OCI-LY3 (cell line): ENCODE data around the gene CYTH4.

ENCODE experiments used
- H2AFZ ChIP-seq: fragments of 200-600, 300-600 bp; shearing (Covaris generic); 2 replicates; pipeline ENCODE4 v1.6.0; 2014; ENCODE audit warnings: antibody characterized with exemption, low read depth, low read length
- H3K27ac ChIP-seq: fragments of 200-600, 300-600 bp; sonication (generic); 2 replicates; pipeline ENCODE4 v1.5.1; 2014; ENCODE audit warnings: mild to moderate bottlenecking, low read length, moderate library complexity, mixed read lengths
- H3K27me3 ChIP-seq: fragments of 200-600, 300-600 bp; sonication (generic); 2 replicates; pipeline ENCODE4 v1.6.1; 2014; ENCODE audit warnings: low read depth, low read length, mixed read lengths
- H3K36me3 ChIP-seq: fragments of 200-600, 300-600 bp; sonication (generic); replicated peaks from 2 replicates; pipeline ENCODE3; 2014; ENCODE audit warnings: low read depth, low read length, mixed read lengths
- H3K4me1 ChIP-seq: fragments of 300-600, 200-600 bp; sonication (generic); 2 replicates; pipeline ENCODE4 v1.6.1; 2014; ENCODE audit warnings: low read length, mixed read lengths
- H3K4me2 ChIP-seq: fragments of 200-600, 300-600 bp; sonication (generic); 2 replicates; pipeline ENCODE4 v1.6.1; 2014; ENCODE audit warnings: low read length, mixed read lengths
- H3K4me3 ChIP-seq: fragments of 300-600, 200-600 bp; sonication (generic); 2 replicates; pipeline ENCODE4 v1.5.1; 2014; ENCODE audit warnings: antibody characterized with exemption, mild to moderate bottlenecking, low read length, moderate library complexity
- H3K79me2 ChIP-seq: fragments of 300-600, 200-600 bp; shearing (Covaris generic); 2 replicates; pipeline ENCODE4 v1.6.1; 2014; ENCODE audit warnings: mild to moderate bottlenecking, low read length, mixed read lengths
- H3K9ac ChIP-seq: fragments of 300-600, 200-600 bp; shearing (Covaris generic); 2 replicates; pipeline ENCODE4 v1.6.0; 2014; ENCODE audit warnings: mild to moderate bottlenecking, low read length, moderate library complexity
- H3K9me3 ChIP-seq: fragments of 200-600, 300-600 bp; shearing (Covaris generic); 2 replicates; pipeline ENCODE4 v1.6.1; 2014; ENCODE audit warnings: low read length, mixed read lengths; ENCODE audit not compliant: insufficient read depth
- H4K20me1 ChIP-seq: fragments of 200-600, 300-600 bp; sonication (generic); 2 replicates; pipeline ENCODE4 v1.6.1; 2016; ENCODE audit warnings: low read length, mixed read lengths; ENCODE audit not compliant: insufficient read depth
- CTCF ChIP-seq: fragments of 200-600, 300-600 bp; sonication (generic); IDR thresholded peaks from 2 replicates; pipeline ENCODE4 v1.5.1; 2014; ENCODE audit warnings: antibody characterized with exemption, low read length, low read depth
- EZH2phosphoT487 ChIP-seq: fragments of 200-600 bp; shearing (Covaris generic); IDR thresholded peaks from 2 replicates; pipeline ENCODE4 v1.6.1; 2018; ENCODE audit warnings: antibody characterized with exemption, mixed run types, low read depth

CYTH4 gene

DNA sequence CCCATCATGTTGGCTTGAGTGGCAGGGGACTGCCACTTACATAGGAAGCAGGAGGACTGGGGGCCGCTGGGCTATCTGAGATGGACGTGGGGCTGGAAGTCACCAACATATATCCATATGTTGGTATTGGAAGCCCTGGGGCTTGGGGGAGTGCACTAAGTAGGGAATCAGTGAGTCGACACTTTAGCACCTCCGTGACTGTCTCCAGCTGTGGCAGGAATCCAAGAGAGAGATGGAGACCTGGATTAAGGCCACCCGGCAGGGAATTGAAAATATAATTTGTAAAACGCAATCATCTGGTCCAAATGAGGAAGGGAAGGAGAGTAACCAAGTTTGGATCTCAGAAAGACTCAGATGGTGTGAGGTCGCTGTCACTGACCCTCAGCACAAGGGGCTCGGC lies 76.6 kb downstream of the CYTH4 start:
- H2AFZ ChIP-seq = no peak overlapping the region

GRCh38 chr22:37362621-37363020 lies 80.3 kb downstream of the CYTH4 start:
- peaks cover 17% of the 10 kb centered on the region for H3K27me3 ChIP-seq
- no peaks in the 10 kb centered on the region for H4K20me1 ChIP-seq
- no peak overlapping the region for H3K27ac ChIP-seq
- H3K9ac ChIP-seq = no peak overlapping the region
- H3K36me3 ChIP-seq = no peaks in the 10 kb centered on the region
- H3K4me3 ChIP-seq = no peak overlapping the region
- TF ChIP-seq EZH2phosphoT487 = no peak
- TF ChIP-seq CTCF = no peak
- H2AFZ ChIP-seq = no peak overlapping the region
- no peaks in the 10 kb centered on the region for H3K9me3 ChIP-seq
- no peaks in the 10 kb centered on the region for H3K79me2 ChIP-seq
- H3K4me1 ChIP-seq = peaks cover 9% of the 10 kb centered on the region
- no peak overlapping the region for H3K4me2 ChIP-seq

More for the DNA sequence above, 76.6 kb downstream of the CYTH4 start:
- H3K4me2 ChIP-seq = no peak overlapping the region
- H3K27ac ChIP-seq = no peak overlapping the region
- H3K4me3 ChIP-seq = no peak overlapping the region
- no peaks in the 10 kb centered on the region for H3K4me1 ChIP-seq
- no peaks in the 10 kb centered on the region for H4K20me1 ChIP-seq
- H3K36me3 ChIP-seq = no peaks in the 10 kb centered on the region
- no peaks in the 10 kb centered on the region for H3K79me2 ChIP-seq
- no peaks in the 10 kb centered on the region for H3K9me3 ChIP-seq
- TF ChIP-seq CTCF = no peak
- no peak for TF ChIP-seq EZH2phosphoT487
- no peak overlapping the region for H3K9ac ChIP-seq
- peaks cover 17% of the 10 kb centered on the region for H3K27me3 ChIP-seq

DNA sequence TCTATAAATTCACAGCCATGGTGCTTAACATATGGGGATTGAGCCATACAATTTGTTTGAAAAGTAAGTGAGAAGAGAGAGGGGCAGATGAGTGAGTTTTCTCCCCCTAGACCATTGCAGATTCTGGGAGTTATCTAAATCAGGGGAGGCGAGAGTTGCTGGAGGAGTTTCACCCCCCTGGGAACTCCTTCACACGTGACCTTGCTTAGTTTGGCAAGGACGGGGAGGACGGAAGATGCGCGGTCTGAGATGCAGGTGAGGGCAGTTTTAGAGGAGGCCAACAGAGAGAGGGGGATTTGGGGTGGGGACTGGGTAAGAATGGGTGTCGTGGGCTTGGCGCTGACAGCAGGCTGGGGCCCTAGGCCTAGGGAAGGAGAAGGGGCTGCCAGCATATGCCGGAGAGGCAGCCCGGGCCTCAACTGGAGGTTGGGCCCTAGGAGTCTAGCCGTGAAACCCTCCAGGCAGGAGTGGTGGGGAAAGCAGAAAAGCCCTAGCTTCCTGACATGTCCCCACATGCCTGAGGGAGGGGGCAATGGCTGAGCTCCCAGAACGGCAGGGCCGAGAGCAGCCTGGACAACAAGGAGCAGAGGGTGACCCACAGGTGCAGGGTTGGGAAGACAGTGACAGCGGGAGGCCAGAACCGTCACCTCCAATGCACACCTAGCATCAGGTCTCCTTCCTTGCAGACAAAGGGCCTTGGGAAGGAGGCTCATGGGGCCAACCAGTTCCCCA lies 81.1 kb downstream of the CYTH4 start:
- no peak overlapping the region for H3K27ac ChIP-seq
- no peaks in the 10 kb centered on the region for H4K20me1 ChIP-seq
- peaks cover 17% of the 10 kb centered on the region for H3K27me3 ChIP-seq
- H3K79me2 ChIP-seq = no peaks in the 10 kb centered on the region
- H3K4me2 ChIP-seq = no peak overlapping the region
- H3K9ac ChIP-seq = no peak overlapping the region
- H3K9me3 ChIP-seq = no peaks in the 10 kb centered on the region
- H3K36me3 ChIP-seq = no peaks in the 10 kb centered on the region
- TF ChIP-seq CTCF (no peak), EZH2phosphoT487 (no peak)
- H2AFZ ChIP-seq = no peak overlapping the region
- peaks cover 9% of the 10 kb centered on the region for H3K4me1 ChIP-seq
- H3K4me3 ChIP-seq = no peak overlapping the region
